AG09319 (cell line): ENCODE data around the gene CCBE1.
"Not testable (repeated sequence)": the region's sequence is repeated elsewhere in the genome, so short reads cannot be mapped to it uniquely, and the experiment has no call there.

ENCODE experiments used
- DNase-seq: peaks from one replicate; pipeline ENCODE4 v3.0.0-alpha.2; 2010; ENCODE audit warnings: low read depth; ENCODE audit errors: extremely low read depth
- CTCF ChIP-seq: IDR thresholded peaks from 2 replicates; pipeline ENCODE4 v1.5.1; 2011; ENCODE audit warnings: low read depth, mild to moderate bottlenecking, inconsistent platforms, low read length, moderate library complexity

Gene CCBE1

GRCh38 chr18:59671551-59671950 lies 25.7 kb downstream of the CCBE1 start:
- DNase-seq: no peak
- TF ChIP-seq CTCF: no peak

- DNase-seq: peak; percentile 82
- no peak for TF ChIP-seq CTCF
Measured at GRCh38 chr18:59669872-59670657, 27.2 kb downstream of the CCBE1 start.

GRCh38 chr18:59667488-59667887 lies 29.7 kb downstream of the CCBE1 start:
- TF ChIP-seq CTCF: no peak
- no peak for DNase-seq

GRCh38 chr18:59666007-59666402 lies 31.2 kb downstream of the CCBE1 start:
- DNase-seq: not testable (repeated sequence)

DNA sequence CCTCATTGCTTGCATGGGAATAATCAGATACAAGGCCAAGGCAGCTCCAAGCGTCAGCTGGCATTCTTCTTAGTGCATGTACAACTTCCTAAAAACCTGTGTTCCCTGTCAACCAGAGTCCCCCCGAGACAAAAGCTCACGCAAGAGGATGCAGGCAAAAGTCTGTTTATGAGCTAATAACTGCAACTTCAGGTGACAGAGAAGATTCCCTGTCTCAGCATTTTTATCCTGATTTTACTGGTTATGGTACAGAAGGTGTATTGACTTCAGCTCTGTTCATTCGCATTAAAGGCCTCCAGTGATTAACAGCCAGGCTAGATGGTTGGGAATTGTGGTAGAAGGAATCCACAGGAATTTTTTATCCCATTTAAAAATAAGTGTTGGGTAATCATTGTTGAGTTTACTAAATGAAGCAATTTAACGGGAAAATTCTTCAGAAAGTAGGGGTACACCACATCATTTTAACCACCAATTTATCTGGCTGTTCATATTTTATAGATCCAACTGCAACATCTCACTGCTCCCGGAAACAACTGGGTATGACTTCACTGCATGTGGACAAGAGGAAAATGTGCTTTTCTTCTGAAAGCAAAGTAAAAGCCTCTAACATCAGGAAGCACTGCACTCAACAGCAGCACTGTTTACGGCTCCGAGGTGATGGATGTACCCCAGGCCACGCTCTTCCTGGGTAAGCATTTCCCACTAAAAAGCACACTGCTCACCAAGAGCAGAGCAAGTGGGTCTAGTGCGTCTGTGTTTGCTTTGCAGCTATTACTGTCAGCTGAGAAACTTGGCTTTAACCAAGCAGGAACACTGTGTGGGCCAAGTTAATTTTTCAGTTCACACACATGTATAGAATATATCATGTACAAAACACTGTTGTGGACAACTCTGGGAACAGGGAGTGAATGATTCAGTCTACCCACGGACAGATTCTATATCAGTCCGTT lies 31.9 kb downstream of the CCBE1 start:
- TF ChIP-seq CTCF: no peak
- no peak for DNase-seq

- no peak for DNase-seq
- no peak for TF ChIP-seq CTCF
Measured at GRCh38 chr18:59664329-59664728, 32.9 kb downstream of the CCBE1 start.

DNA sequence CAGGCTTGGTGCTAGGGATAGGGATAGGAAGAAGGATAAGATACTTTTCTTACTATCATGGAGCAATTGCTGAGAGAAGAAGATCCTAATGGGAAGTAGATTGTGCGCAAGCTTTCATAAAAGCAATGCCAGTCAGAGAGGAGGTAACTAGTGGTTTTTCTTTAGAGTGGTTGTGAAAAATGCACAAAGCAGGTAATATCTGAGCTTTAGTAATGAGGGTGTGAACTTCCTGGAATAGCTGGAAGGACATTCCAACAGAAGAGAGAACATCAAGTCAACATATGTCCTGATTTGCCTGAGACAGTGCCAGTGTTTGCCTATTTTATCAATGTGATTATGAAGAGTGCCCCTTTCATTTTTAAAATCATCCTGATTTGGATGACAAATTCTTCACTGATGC lies 34.1 kb downstream of the CCBE1 start:
- no peak for TF ChIP-seq CTCF

More for the DNA sequence above, 34.1 kb downstream of the CCBE1 start:
- DNase-seq: no peak
